Measurements from ENCODE around the gene PTPRN2. TPM values are rescaled to one million over a fixed set of nuclear protein-coding genes. Genes with fewer than 3 reads are reported as not detected.

The PTPRN2 gene
- total and polyA plus RNA-seq, 7 donors, result 3.2 to 7.1 (median 5.5) TPM

- H3K9me3 ChIP-seq, result no peaks in the 10 kb centered on the region
- no peak overlapping the region for H3K4me3 ChIP-seq
- intact Hi-C loops (cut with DNase I), result no loop called here
- WGBS, 2 donors, result 79 to 82% methylated on average over 39 of the region's 39 CpGs
- no peaks in the 10 kb centered on the region for H3K36me3 ChIP-seq
- DNase-seq, result peak; percentile 28
- TF ChIP-seq POLR2AphosphoS5 (IDR thresholded peaks at IDR 0.05) (peak in 1 of 4 donors; percentile 23), EP300 (IDR thresholded peaks at IDR 0.05) (peak in 2 of 4 donors; percentile 28 to 43), POLR2A (IDR thresholded peaks at IDR 0.05) (no peak)
- H3K4me1 ChIP-seq, result peaks cover 0 to 20% (median 7%) of the 10 kb centered on the region in 4 donors
- no peak overlapping the region for H3K27ac ChIP-seq
- H3K27me3 ChIP-seq, result peaks cover 0 to 31% (median 10%) of the 10 kb centered on the region in 3 donors
Measured at GRCh38 chr7:158097453-158098124, 490.0 kb downstream of the PTPRN2 start.

- Histone ChIP-seq H3K9me3 (no peaks in the 10 kb centered on the region), H3K36me3 (no peaks in the 10 kb centered on the region), H3K4me3 (no peak overlapping the region), H3K27me3 (peaks cover 0 to 26% (median 10%) of the 10 kb centered on the region in 3 donors), H3K27ac (no peak overlapping the region), H3K4me1 (peaks cover 0 to 20% (median 7%) of the 10 kb centered on the region in 4 donors)
- intact Hi-C loops (cut with DNase I), result no loop called here
- peak; percentile 32 for DNase-seq
- 85 to 88% methylated on average over 10 of the region's 10 CpGs for WGBS, 2 donors
- no peak for TF ChIP-seq POLR2A (IDR thresholded peaks at IDR 0.05)
- TF ChIP-seq CTCF (IDR thresholded peaks at IDR 0.05), result no peak
- TF ChIP-seq POLR2AphosphoS5 (IDR thresholded peaks at IDR 0.05), result no peak
- TF ChIP-seq EP300 (IDR thresholded peaks at IDR 0.05), result no peak
Measured at GRCh38 chr7:158097106-158097452, 490.5 kb downstream of the PTPRN2 start.

- DNase-seq, result peak; percentile 45
- H3K4me3 ChIP-seq, result no peak overlapping the region
- peaks cover 0 to 21% (median 10%) of the 10 kb centered on the region in 3 donors for H3K27me3 ChIP-seq
- TF ChIP-seq EP300 (IDR thresholded peaks at IDR 0.05), result no peak
- no peak for TF ChIP-seq CTCF (IDR thresholded peaks at IDR 0.05)
- no peak for TF ChIP-seq POLR2AphosphoS5 (IDR thresholded peaks at IDR 0.05)
- TF ChIP-seq POLR2A (IDR thresholded peaks at IDR 0.05), result no peak
- H3K36me3 ChIP-seq, result no peaks in the 10 kb centered on the region
- peaks cover 0 to 20% (median 7%) of the 10 kb centered on the region in 4 donors for H3K4me1 ChIP-seq
- H3K9me3 ChIP-seq, result no peaks in the 10 kb centered on the region
- 75 to 85% methylated on average over 8 of the region's 8 CpGs for WGBS, 2 donors
- no peak overlapping the region for H3K27ac ChIP-seq
- intact Hi-C loops (cut with DNase I), result no loop called here
Measured at GRCh38 chr7:158096582-158096981, 491.0 kb downstream of the PTPRN2 start.

- no peaks in the 10 kb centered on the region for H3K36me3 ChIP-seq
- H3K4me3 ChIP-seq, result no peak overlapping the region
- peak; percentile 17 for DNase-seq
- H3K27me3 ChIP-seq, result peaks cover 0 to 10% (median 10%) of the 10 kb centered on the region in 3 donors
- intact Hi-C loops (cut with DNase I), result no loop called here
- no peaks in the 10 kb centered on the region for H3K9me3 ChIP-seq
- 50 to 77% methylated on average over 12 of the region's 12 CpGs for WGBS, 2 donors
- no peak for TF ChIP-seq CTCF (IDR thresholded peaks at IDR 0.05)
- peaks cover 0 to 20% (median 7%) of the 10 kb centered on the region in 4 donors for H3K4me1 ChIP-seq
- no peak overlapping the region for H3K27ac ChIP-seq
Measured at GRCh38 chr7:158094671-158095226, 492.9 kb downstream of the PTPRN2 start.

- TF ChIP-seq EP300 (IDR thresholded peaks at IDR 0.05), result no peak
- TF ChIP-seq POLR2A (IDR thresholded peaks at IDR 0.05), result no peak
- TF ChIP-seq POLR2AphosphoS5 (IDR thresholded peaks at IDR 0.05), result no peak
- TF ChIP-seq CTCF (IDR thresholded peaks at IDR 0.05), result no peak
- Histone ChIP-seq H3K4me1 (peaks cover 0 to 20% (median 7%) of the 10 kb centered on the region in 4 donors), H3K9me3 (no peaks in the 10 kb centered on the region), H3K27me3 (peaks cover 0 to 10% (median 10%) of the 10 kb centered on the region in 3 donors), H3K27ac (no peak overlapping the region), H3K36me3 (no peaks in the 10 kb centered on the region), H3K4me3 (no peak overlapping the region)
- DNase-seq, result peak; percentile 12
- WGBS, 2 donors, result 94 to 95% methylated on average over 10 of the region's 10 CpGs
- intact Hi-C loops (cut with DNase I), result no loop called here
Measured at GRCh38 chr7:158094046-158094445, 493.6 kb downstream of the PTPRN2 start.

All from sigmoid colon (tissue), 7 donors.